Glutamatergic neuron (in vitro differentiated cells): Measurements from ENCODE around the gene HOMER3. TPM values are rescaled to one million over a fixed set of nuclear protein-coding genes. Genes with fewer than 3 reads are reported as not detected.

ENCODE experiments used
- DNase-seq: peaks from one replicate; pipeline ENCODE4 v3.0.0; 2022
- H3K27ac Mint-ChIP-seq: one replicate; pipeline ENCODE4 v1.8.0; 2020; ENCODE audit warnings: mild to moderate bottlenecking, mixed read lengths, inconsistent platforms; ENCODE audit not compliant: unreplicated experiment
- H3K27me3 Mint-ChIP-seq: one replicate; pipeline ENCODE4 v1.8.0; 2020; ENCODE audit warnings: mild to moderate bottlenecking, moderate library complexity, mixed read lengths, inconsistent platforms; ENCODE audit not compliant: unreplicated experiment
- H3K36me3 Mint-ChIP-seq: one replicate; pipeline ENCODE4 v1.8.0; 2020; ENCODE audit warnings: mild to moderate bottlenecking, mixed read lengths, inconsistent platforms; ENCODE audit not compliant: unreplicated experiment
- H3K4me1 Mint-ChIP-seq: one replicate; pipeline ENCODE4 v1.8.0; 2020; ENCODE audit warnings: mild to moderate bottlenecking, low read depth, mixed read lengths, inconsistent platforms; ENCODE audit not compliant: unreplicated experiment
- H3K4me3 Mint-ChIP-seq: one replicate; pipeline ENCODE4 v1.8.0; 2020; ENCODE audit warnings: mild to moderate bottlenecking, mixed read lengths, inconsistent platforms; ENCODE audit not compliant: unreplicated experiment
- H3K9me3 Mint-ChIP-seq: one replicate; pipeline ENCODE4 v1.8.0; 2020; ENCODE audit warnings: mild to moderate bottlenecking, moderate library complexity, mixed read lengths, inconsistent platforms; ENCODE audit not compliant: unreplicated experiment
- CTCF ChIP-seq: fragments of 200-600 bp; sonication (generic); IDR thresholded peaks from one replicate; pipeline ENCODE4 v1.5.0; 2021; ENCODE audit not compliant: partially characterized antibody, unreplicated experiment
- total RNA-seq: library from RNA; stranded (reverse); fragmentation: NEBNext Ultra II Directional; extraction: Animal tissue kit (Norgen Biotek cat#: 25700); gene quantifications from one replicate; pipeline ENCODE4 v1.2.1, GENCODE V29; 2021; ENCODE audit not compliant: unreplicated experiment

Gene HOMER3
- total RNA-seq, 1 donor from 2014 or later, result 217 TPM

GRCh38 chr19:18966307-18966706, 25.3 kb upstream of the HOMER3 start:
- no peak for TF ChIP-seq CTCF
- H3K36me3 Mint-ChIP-seq, result no peaks in the 10 kb centered on the region
- no peak overlapping the region for H3K4me3 Mint-ChIP-seq
- no peaks in the 10 kb centered on the region for H3K9me3 Mint-ChIP-seq
- no peak overlapping the region for H3K27ac Mint-ChIP-seq
- no peaks in the 10 kb centered on the region for H3K4me1 Mint-ChIP-seq
- no peak for DNase-seq
- peaks cover 9% of the 10 kb centered on the region for H3K27me3 Mint-ChIP-seq

DNA sequence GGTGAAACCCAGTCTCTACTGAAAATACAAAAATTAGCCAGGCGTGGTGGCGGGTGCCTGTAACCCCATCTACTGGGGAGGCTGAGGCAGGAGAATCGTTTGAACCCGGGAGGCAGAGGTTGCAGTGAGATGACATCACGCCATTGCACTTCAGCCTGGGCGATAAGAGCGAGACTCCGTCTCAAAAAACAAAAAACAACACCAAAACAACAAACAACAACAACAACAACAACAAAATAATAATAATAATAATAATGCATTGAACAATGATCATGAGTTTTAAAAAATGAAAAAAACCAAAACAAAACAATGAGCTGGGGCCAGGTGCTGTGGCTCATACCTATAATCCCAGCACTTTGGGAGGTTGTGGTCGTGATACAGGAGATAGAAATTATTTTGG, 23.1 kb upstream of the HOMER3 start:
- H3K4me1 Mint-ChIP-seq, result no peaks in the 10 kb centered on the region
- no peak for DNase-seq
- no peak overlapping the region for H3K27ac Mint-ChIP-seq
- no peaks in the 10 kb centered on the region for H3K36me3 Mint-ChIP-seq
- H3K9me3 Mint-ChIP-seq, result no peaks in the 10 kb centered on the region
- TF ChIP-seq CTCF, result no peak
- H3K4me3 Mint-ChIP-seq, result no peak overlapping the region
- H3K27me3 Mint-ChIP-seq, result peaks cover 11% of the 10 kb centered on the region

- TF ChIP-seq CTCF, result no peak
- Mint-ChIP-seq H3K36me3 (no peaks in the 10 kb centered on the region), H3K4me1 (no peaks in the 10 kb centered on the region), H3K27ac (no peak overlapping the region), H3K4me3 (no peak overlapping the region), H3K27me3 (peaks cover 11% of the 10 kb centered on the region), H3K9me3 (no peaks in the 10 kb centered on the region)
- peak; percentile 33 for DNase-seq
Observed at GRCh38 chr19:18961767-18962620, 21.0 kb upstream of the HOMER3 start.

GRCh38 chr19:18960370-18960769, 19.4 kb upstream of the HOMER3 start:
- H3K27ac Mint-ChIP-seq, result no peak overlapping the region
- no peaks in the 10 kb centered on the region for H3K9me3 Mint-ChIP-seq
- no peak for DNase-seq
- H3K4me3 Mint-ChIP-seq, result no peak overlapping the region
- no peak for TF ChIP-seq CTCF
- peaks cover 11% of the 10 kb centered on the region for H3K27me3 Mint-ChIP-seq
- H3K36me3 Mint-ChIP-seq, result no peaks in the 10 kb centered on the region
- H3K4me1 Mint-ChIP-seq, result no peaks in the 10 kb centered on the region

- Mint-ChIP-seq H3K4me1 (no peaks in the 10 kb centered on the region), H3K9me3 (peaks cover 6% of the 10 kb centered on the region), H3K27me3 (peaks cover 3% of the 10 kb centered on the region), H3K36me3 (peaks cover 4% of the 10 kb centered on the region), H3K27ac (peak overlapping the region; percentile 24), H3K4me3 (no peak overlapping the region)
- TF ChIP-seq CTCF, result no peak
- no peak for DNase-seq
Observed at GRCh38 chr19:18955042-18955441, 14.0 kb upstream of the HOMER3 start.
